ENCODE data around the gene PABPC3.

The PABPC3 gene

DNA sequence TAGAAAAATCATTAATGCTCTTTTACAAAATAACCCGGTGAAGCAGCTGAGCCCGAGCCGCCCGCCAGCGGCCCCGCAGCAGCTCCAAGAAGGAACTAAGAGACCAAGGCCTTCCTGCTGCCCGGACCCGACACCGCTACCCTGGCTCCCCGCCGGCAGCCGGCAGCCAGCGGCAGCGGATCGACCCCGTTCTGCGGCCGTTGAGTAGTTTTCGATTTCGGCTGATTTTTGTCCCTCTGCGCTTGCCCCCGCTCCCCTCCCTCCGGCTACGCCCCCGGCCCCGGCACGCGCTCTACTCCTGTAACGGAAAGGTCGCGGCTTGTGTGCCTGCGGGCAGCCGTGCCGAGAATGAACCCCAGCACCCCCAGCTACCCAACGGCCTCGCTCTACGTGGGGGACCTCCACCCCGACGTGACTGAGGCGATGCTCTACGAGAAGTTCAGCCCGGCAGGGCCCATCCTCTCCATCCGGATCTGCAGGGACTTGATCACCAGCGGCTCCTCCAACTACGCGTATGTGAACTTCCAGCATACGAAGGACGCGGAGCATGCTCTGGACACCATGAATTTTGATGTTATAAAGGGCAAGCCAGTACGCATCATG lies at the start of gene PABPC3:
Gene PABPC3, plus strand, starts transcription at position 286 of the 603 bp plus-strand sequence. Its CDS starts 63 bp downstream, at position 349.
- no peak for DNase-seq

DNA sequence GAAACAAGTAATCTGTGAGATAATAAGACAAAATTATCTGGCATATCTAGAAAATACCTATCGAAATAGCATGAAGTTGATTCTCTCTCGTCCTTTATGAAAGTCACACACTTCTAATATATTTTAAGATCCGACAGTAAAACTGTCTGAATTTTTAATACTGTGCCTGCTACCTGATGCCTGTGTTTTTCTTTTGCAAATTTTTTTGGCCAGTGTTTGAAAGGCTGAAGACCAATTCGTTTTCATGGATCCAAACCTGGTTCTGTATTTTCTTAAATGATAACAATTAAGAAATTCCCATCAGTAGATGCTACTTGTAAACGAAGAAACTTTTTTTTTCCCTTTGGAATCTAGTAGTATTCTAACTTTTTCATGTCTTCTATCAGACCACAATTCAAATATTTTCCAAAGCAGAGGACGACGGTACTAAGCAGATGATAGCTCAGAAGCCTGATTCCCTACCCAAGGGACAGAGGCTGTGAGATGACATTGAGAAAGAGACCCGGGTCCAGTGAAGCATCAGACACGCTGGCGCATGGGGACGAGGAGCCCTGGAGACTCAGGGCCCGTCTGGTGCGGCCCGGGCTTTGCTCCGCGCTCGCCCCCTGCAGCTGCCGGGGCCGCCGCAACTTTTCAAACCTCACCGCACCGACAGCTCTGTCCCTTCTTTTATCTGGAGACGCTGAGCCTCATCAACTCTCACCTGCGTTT lies 49.5 kb upstream of the PABPC3 start:
- DNase-seq: no peak

DNA sequence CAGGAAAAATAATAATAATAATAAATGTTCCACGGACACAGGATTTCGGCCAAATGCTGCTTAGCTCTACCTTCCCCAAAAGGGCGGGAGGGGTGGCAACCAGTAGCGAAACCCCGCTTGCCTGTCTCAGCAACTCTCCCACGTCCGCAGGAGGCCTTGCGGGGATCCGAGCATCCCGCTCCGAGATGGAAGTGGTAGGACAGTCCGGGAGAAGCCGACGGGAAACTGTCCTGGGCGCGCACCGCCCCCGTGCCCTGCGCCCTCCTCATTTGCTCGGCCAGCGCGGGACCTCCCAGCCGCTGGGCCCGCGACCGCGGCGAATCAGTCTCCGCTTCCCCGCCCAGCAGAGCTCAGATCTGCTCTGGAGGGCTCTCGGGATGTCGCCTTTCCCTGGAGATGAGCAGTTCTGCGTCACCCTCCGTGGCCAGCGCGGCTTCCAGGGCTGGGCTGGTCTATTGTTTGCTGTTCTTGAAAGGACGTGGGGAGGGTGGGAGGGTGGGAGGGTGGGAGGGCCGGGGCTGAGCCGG lies 48.9 kb upstream of the PABPC3 start:
- no peak for DNase-seq

DNA sequence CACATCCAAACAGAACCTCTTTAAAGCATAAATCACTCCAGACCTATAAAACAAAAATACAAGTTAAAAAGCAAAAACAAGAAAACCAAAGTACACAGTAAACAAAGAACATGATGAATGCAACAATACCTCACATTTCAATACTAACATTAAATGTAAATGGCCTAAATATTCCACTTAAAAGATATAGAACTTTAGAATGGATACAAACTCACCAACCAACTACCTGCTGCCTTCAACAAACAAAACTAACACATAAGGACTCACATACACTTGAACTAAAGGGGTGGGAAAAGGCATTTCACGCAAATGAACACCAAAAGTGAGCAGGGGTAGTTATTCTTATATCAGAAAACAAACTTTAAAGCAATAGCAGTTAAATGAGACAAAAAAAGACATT lies 44.9 kb upstream of the PABPC3 start:
- no peak for DNase-seq

DNA sequence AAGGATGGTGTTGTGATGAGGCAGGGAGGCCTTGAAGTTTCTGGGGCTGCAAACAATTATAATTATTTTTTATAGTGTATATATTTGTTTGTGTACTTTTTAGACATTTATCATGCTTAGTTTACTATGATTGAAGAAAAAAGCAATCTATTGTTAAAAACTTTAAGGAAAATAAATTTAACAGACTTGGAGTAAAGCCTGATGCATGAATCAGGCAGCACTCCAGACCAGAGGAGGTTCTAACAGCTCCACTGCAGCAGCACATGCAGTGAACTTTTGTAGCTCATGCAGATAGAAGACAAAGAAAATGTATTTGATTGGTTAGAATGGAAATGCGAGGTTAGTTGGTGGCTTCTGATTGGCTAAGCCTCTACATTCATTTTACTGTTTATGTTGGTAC lies 36.8 kb upstream of the PABPC3 start:
- DNase-seq: no peak

DNA sequence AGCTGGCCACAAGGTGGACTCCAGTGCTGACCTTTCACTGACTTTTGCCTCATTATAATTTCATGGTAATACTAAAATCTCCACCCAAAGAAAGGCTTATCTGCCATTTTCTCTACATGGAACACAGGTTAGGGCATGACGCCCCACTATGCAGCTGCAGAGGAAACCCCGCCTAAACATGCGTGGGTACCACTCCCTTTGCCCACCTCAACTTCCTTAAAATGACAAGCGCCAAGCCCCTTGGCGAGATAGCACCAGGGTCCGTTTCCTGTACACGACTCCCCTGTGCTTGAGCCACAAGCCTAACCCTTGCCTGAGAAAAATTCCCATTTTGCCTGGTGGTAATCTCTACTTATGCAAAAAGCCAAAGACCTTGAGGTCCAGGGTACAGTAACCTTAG lies 36.0 kb upstream of the PABPC3 start:
- DNase-seq: no peak

DNA sequence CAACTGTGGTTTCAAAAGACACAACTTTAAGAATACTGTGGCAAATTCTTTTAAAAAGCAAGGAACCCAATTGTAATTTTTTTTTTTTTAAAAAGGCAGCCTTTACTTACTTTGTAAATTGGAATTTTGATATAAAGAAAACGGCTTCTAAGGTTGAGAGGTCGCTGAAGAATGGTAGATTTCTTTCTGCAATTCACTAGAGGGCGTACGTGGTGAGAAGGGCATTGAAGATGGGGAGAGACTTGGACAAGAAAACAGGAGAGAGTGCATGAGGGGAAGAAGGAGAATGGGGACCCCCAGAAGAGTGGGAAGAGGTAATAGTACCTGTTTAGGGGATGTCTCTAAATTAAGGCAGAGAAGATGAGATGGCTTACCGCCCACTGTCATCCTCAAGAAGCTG lies 33.5 kb upstream of the PABPC3 start:
- DNase-seq: no peak

DNA sequence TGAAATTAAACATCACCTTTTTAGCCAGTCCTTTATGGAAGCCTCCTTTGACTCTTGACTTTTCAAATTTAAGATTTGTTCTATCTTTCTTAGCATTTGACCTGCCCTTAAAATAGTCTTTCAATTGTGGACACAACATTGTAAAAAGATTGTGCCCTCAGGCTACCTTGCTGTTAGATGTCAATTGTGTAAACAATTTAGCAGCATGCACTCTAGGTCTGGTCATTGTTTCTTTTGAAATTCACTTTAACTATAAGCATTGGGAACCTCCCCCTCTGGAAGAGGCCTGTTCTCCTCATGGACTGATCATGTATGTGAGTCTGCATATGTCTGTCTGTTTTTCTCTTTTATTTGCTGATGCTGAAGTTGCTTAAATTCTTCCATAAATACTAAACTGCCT lies 31.5 kb upstream of the PABPC3 start:
- DNase-seq: no peak

DNA sequence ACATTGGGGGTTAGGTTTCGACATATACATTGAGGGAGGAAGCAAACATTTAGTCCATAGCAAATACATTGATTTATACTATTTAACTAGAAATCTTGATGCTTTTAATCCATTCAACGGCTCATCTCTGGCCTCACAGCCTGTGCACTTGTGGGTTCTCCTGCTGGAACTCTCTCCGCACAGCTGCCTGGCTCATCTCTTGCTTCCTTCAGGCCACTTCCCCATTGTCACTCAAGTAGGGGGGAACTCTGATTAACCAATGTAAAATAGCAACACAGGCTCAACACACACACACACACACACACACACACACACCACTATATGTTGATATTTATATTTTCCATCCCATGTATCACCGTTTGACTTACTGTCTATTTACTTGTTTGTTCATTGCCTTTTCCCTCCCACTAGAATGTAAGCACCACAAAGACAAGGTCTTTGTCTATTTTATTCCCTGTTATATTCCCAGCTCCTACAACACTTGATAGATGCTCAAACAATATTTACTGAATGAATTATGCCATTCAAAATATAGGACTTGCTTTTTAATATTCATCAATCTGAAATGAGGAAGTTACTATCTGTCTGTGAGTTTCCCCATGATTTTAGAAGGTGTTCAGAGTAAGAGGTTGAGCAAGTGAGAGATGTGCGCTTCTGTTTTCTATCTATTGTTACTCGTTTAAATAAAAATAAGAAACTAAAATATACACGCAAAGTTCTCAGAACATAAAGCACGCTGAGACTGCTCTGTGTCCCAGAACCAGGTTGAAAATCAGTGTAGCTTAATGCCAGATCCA lies 29.8 kb upstream of the PABPC3 start:
- no peak for DNase-seq

DNA sequence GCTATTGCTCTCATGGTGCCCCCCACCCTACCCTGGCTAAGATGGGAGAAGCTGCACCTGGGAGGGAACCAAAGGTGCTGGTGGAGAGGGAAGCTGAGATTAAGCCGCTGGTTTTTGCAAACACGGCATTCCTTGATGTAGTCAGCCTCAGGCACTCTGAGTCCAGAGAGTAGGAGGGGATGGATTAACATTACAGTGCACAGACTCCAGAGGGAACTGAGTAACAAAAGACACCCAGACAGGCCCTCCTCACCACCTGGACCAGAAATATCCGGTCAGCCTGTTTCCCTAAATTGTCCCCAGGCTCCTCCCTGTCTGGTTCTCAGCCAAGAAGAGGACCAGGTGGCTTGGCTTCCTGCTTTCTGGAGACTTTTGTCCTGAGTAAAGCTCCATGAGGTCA lies 28.9 kb upstream of the PABPC3 start:
- DNase-seq: no peak

DNA sequence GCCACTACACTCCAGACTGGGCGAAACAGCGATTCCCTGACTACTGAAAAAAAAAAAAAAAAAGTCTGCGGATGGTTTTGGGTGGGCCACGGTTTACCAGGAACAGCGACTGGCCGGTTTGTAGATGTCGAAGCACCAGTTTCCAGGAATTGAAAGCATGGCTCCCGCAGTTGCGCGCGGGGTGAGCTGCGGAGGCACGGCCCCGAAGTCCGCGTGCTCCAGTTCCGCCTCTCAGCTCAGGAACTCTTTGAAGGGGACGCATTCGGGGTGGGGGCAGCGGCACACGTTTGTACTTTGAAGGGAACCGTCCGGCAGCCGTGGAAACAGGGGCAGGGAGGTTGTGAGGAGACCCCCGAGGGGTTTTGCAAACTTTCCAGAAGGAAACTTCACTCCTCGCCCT lies 27.1 kb upstream of the PABPC3 start:
- DNase-seq: no peak

DNA sequence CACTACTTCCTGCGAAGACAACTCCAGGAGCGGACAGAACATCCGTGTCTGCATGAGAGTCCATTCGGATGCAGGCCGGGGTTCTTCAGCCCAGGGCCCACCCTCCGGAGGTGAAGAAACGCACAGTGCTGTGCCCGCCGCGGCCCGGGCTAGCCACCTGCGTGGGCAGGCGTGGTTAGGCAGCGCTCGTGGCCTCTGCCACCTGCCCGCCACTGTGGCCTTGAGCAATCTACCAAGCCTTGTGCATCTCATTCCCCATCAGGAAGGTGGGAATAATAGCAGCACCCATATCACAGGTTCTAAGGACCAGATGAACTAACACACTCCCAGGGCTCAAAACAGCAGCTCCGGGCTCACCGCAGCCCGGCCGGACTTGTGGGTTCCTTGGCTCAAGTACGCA lies 26.7 kb upstream of the PABPC3 start:
- DNase-seq: no peak

DNA sequence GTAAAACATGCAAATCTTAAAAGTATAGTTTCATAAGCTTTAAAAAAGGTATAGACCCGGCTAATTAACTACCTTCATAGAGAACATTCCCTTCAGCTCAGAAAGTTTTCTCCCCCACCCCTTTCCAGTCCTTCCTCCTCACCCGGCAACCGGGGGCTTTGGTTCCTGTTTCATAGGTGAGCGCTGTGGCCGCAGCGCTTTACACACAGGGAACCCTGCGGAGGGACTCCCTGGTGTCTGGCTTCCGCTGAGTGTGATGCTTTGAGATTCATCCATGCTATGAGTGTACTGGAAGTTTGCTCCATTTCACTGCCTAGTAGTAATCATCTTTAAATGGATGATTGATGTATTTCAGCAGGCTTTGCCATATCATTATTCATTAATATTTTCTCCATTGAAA lies 26.0 kb upstream of the PABPC3 start:
- no peak for DNase-seq

DNA sequence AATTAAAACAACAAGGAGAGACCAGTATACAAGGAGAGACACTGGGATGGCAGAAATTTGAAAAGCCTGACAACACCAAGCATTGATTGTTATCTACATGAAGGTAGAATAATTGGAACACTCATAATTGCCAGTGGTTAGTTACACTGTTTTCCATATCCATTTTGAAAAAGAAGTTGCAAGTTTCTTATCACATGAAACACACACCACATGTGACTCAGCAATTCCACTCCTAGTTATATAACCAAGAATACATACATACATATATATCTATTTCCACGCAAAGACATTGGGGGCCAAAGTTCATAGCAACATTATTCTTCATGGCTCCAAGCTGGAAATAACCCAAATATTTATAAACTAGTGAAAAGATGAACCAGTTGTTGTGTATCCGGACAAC lies 15.2 kb upstream of the PABPC3 start:
- no peak for DNase-seq

DNA sequence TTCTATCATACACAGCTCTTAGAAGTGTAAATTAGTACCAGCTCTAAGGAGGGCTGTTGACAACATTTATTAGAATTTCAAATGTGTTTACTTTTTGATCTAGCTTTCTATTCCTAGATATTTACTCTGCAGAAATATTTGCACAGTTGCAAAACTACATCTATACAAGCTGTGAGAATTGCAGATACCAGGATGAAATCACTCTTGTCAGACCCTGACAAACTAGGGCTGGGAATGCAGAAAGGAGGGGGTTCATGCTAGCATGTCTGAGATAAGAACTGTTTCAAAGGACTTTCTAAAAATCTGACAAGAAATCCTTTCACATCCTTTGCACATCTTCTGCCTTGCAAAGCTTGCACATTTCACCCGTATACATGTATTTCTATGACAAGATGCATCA lies 11.8 kb upstream of the PABPC3 start:
- DNase-seq: no peak

DNA sequence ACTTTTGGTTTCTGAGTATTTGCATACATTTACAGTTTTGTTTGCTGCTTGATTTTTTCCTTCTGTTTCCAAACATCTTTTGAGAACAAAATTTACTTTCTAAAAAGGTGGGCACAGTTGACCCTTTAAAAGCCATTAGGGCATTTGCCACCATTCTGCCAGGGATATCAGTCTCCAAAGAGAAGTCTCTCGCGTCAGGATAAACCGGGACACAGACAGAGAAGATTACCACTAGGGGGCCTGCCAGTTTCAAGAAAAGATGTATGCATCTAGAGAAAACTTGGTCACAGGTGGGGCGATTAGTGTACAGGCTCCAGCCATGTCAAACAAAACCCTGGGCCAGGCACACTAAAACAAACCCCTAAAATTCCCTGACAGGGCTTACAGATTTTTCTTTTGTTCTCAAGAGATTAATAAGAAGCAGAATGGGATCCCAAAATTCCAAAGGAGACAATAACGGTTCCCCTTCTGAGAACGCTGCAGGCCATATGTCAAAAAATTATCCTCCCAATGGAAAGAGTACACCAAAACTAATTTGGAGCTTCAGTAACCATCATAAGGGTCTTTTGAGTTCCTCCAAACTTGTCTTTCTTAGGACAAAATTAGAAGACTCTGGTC lies 10.7 kb upstream of the PABPC3 start:
- DNase-seq: no peak

DNA sequence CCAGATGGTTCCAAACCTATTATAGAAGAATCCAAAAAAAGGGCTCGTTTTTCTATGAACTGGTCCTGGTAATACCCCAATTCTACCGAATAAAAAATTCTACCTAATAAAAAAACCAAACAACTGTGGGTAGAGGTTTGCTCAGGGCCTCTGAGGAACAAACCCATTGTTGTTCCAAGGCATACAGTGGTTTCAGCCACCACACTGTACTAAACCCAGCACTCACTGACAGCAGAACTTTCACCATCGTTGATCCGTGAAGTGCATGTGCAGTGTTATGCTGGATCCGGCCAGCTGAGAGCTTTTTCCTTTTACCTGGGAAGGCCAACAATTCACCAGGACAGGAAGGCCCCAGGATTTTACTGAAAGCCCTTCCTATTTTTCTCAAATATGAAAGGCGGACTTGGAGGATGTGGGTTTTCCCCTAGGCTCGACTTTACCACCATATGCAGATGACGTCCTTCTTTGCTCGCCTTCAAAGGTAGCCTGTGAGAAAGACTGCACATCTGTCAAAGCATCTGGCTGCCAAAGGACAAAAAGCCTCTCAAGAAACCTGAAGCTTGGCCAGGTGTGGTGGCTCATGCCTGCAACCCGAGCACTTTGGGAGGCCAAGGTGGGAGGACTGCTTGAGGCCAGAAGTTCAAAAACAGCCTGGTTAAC lies 7.2 kb upstream of the PABPC3 start:
- DNase-seq: no peak

DNA sequence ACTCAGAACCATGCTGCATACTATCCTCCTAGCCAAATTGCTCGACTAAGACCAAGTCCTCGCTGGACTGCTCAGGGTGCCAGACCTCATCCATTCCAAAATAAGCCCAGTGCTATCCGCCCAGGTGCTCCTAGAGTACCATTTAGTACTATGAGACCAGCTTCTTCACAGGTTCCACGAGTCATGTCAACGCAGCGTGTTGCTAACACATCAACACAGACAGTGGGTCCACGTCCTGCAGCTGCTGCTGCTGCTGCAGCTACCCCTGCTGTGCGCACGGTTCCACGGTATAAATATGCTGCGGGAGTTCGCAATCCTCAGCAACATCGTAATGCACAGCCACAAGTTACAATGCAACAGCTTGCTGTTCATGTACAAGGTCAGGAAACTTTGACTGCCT lies 1.5 kb downstream of the PABPC3 start:
- no peak for DNase-seq

DNA sequence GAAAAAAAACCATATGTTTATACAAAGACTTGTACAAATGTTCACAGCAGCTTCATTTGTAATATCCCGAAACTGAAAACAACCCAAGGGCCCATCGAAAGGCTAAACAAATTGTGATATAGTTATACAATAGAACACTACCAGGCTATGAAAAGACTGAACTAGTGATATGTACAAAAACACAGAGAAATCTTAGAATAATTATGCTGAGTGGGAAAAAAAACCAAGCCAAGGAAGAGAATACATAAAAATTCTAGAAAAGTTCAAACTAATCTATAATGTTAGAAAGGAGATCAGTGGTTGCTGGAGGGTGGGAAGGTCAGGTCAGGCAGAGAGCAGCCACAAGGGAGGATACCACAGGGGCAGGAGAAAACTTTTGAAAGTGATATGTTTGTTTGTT lies 7.8 kb downstream of the PABPC3 start:
- DNase-seq: no peak

DNA sequence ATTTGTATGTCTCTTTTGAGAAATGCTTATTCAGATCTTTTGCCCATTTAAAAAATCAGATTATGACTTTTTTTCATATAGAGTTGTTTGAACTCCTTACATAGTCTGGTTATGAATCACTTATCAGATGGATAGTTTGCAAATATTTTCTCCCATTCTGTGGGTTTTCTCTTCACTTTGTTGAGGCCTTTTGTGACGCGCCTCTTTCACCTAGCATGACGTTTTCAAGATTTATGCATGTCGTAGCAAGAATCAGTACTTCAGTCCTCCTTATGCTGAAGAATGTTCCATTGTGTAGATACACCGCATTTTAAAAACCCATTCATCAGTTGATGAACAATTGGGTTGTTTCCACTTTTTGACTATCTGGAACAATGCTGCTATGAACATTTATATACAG lies 13.4 kb downstream of the PABPC3 start:
- no peak for DNase-seq

DNA sequence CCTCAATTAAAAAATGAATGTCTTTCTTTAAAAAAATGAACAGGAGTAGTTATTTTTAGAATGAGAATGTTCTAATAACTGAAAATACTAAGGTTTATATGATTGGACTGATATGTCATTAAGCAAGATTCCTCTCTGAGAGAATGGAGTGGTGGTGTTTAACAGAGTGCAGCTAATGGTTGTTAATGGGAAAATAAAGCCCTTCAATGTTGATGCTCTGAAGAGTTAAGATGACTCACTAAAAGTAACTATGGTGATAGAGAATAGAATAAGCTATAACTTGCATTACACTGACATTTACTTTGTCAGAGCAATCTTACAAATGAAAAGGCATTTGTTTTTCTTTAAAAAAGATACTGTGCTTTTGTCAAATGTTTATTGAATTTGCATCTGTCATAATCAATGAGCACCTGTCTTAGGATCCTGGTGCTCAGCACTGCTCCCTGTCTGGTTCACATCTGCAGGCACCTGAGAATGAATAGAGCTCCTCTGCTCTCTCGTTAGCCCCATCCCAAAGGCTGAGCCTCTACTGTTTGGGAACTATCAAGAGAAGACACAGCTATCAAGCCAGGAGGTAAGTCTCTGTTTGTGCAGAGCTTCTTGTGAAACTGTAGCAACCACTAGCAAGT lies 15.1 kb downstream of the PABPC3 start:
- DNase-seq: no peak

DNA sequence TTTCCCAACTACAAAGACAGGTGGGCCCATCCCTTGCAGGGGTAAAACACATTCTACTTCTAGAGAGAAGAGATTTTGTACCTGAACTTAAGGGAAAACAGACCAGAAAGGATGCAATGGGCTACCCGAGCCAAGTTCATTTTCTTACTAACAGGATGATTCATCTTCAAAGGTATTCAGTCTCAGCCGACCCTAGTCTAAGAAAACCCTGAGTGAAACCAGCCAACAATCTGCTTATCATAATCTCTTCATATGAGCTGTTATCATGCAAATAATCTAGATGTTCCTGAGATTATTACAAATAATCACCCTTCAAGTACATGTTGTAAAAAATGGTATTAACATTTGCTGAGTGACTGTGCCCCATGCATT lies 15.6 kb downstream of the PABPC3 start:
- no peak for DNase-seq
